T47D (cell line): ENCODE results near the gene ST6GALNAC2.
A peak's percentile ranks its signal among the peaks of the same experiment; 100 is the strongest.
"Not testable (repeated sequence)": the region's sequence is repeated elsewhere in the genome, so short reads cannot be mapped to it uniquely, and the experiment has no call there.

Source experiments
- DNase-seq, 2 experiments: peaks; one replicate each; pipeline versions ENCODE4 v3.0.0 to v3.0.0-alpha.2; 2011 to 2012; ENCODE audit warnings: low read depth in 1 of 2, low spot score in 1 of 2
- JUND ChIP-seq: IDR thresholded peaks from 2 replicates; pipeline ENCODE4 v1.6.1; 2012; ENCODE audit warnings: low read depth
- in situ Hi-C: cut with HindIII; loops from 2 replicates; pipeline ENCODE4 v1.10.0; 2016; ENCODE audit warnings: low sequenced_read_pairs, low pct_unique_long_range_greater_than_20kb

ST6GALNAC2 gene

DNA sequence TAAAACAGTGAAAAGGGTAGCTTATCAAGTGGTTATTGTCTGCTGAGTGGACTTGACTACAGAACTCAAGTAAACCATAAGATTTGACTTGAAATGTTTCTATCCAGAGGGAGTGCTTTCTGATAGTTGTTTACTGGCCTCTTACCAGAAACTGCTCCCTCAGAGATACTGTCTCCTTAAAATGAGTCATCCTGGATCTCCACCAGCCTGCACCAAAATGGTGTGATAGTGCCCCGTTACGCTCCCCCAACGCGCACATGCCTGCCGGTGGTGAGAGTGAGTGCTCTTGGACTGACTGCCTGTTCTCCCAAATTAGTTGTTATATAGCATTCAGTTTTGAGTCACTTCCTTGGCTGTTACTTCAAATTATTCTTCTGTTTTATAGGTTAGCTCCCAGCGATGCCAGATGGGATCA, 22.9 kb downstream of the ST6GALNAC2 start:
- TF ChIP-seq JUND: no peak
- no peak for DNase-seq
- in situ Hi-C loops: no loop called here

DNA sequence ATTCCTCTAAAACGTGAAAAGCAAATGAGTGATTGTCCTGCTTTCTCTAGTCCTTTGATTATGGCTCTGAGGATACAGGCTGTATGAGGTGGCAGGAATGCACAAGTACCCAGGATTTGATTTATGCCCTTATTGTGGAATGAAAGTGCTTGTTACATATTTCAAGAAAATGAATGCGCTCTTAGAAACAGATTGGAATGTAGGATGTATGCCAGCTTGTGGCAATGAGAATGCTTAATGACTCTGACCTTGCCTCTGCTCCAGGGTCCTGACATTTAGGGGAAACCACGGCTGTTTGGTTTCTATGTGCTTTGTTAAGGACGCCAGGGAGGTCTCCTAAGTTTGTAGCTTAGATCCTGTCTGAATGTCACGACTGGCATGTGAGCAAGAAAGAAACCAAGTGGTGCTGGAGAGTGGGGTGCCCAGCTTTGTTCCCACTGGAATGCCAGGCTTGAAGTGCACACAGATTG, 23.8 kb downstream of the ST6GALNAC2 start:
- no peak for DNase-seq
- in situ Hi-C loops: no loop called here
- TF ChIP-seq JUND: no peak

DNA sequence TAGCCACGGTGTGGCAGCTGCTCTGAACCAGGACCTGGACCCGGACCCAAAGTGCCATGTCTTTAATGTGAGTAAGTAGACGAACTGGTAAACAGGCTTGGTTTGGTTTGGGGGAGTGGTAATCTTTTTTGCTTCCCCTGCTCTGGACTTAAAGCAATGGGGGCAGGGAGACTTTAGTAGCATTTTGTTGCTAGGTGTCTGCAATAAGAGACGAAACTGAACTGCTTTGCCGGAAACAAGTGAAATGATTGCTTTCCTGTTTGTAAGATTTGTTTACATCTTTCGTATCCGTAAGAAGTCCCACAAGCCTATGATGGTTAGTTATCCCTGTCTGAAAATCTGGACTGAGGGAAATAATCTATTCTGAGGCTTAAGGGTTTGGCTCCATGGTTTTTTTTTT, 24.3 kb downstream of the ST6GALNAC2 start:
- TF ChIP-seq JUND: no peak
- in situ Hi-C loops: no loop called here
- DNase-seq: no peak

DNA sequence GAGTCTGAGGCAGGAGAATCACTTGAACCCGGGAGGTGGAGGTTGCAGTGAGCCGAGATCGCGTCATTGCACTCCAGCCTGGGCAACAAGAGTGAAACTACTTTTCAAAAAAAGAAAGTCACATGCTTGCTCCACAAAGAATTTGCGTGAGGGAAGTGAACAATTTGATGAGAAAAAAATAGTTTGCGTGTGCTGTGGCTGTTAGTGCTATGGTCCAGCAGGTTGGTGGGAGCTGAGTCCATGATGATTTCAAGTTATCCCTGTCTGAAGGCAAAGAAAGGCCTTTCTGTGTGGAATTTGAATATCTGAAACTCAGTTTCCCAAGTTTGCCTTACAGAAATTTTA, 24.8 kb downstream of the ST6GALNAC2 start:
- DNase-seq: no peak
- no peak for TF ChIP-seq JUND
- in situ Hi-C loops: no loop called here

DNA sequence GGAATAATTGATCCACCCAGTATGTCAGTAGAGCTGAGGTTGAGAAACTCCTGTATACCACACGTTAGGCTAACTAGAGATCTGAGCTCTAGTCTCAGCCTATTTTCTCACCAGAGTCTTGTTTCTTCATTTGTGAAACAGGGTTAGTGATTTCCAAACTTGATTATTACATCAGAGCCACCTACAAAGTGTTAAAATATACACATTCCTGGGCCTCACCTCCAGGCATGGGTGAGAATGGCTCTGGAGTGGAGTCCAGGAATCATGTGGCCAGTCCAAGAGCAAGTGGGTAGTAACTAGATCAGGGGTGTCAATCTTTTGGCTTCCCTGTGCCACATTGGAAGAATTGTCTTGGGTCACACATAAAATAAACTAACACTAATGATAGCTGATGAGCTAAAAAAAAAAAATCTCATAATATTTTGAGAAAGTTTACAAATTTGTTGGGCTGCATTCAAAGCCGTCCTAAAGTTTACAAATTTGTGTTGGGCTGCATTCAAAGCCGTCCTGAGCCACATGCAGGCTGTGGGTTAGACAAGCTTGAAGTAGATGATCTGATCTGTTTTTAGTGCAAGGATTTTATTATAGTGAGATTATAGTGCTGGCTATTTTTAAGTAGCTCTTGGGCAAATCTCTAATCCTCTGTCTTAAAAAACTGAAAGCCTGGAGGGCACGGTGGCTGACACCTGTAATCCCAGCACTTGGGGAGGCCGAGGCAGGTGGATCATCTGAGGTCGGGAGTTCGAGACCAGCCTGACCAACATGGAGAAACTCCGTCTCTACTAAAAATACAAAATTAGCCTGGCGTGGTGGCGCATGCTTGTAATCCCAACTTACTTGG, 25.4 kb downstream of the ST6GALNAC2 start:
- TF ChIP-seq JUND: no peak
- DNase-seq: no peak
- in situ Hi-C loops: no loop called here

DNA sequence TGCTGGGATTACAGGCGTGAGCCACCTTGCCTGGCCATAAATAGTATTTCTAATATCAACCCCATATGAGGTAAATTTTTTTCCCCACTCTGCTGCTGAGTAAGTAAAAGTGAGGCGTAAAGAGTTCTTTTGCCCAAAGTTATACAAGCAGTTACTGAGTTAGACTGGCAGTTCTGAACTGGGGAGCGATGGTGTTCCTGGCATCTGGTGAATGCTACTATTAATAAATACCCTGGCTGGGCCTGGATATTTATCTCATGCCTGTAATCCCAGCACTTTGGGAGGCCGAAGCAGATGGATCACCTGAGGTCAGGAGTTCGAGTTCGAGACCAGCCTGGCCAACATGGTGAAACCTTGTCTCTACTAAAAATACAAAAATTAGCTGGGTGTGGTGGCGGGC, 26.2 kb downstream of the ST6GALNAC2 start:
- in situ Hi-C loops: not testable (repeated sequence)

DNA sequence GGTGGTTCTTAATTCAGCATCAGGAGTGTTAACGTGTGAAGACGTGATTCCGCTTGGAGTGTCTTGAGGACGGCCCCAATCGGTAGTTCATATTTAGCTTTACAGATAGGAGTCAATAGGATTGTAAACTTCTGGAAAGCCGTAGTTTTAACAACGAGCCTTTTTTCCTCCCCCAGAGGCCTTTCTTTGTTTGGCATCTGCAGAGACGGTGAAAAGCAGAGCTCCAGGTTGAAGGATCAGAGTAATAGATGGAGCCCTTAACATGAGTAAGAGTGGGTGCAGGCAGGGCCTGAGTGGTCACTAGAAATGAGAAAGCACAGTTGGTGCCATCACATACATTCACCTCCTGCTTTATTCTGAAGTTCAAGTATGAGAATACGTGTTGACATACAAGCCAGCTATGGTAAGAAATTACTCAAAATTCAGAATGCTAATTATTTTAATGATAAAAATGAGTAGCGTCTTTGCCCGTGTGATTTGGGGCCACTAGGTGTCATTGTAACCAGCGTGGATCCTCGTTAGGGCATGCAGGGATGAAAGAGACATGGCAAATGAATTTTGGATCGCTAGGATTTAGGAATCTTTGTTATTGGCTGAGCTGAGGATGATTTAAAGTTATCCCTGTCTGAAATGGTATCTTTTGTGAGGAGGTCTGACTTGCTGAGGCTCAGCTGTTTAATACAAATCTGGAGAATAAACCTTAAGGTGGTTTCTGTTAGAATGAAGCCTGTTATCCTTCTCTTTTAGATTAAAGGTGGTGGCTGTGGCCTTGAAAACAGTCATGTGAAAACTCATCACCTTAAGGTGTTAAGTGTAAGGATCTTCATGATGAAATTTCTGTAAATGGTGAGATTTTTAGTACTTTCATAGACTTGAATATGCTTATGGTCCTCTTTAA, 27.2 kb downstream of the ST6GALNAC2 start:
- TF ChIP-seq JUND: no peak
- DNase-seq: peak in 1 of 2 experiments; percentile 73
- in situ Hi-C loops: no loop called here

More for the DNA sequence above, 26.2 kb downstream of the ST6GALNAC2 start:
- DNase-seq: not testable (repeated sequence)

DNA sequence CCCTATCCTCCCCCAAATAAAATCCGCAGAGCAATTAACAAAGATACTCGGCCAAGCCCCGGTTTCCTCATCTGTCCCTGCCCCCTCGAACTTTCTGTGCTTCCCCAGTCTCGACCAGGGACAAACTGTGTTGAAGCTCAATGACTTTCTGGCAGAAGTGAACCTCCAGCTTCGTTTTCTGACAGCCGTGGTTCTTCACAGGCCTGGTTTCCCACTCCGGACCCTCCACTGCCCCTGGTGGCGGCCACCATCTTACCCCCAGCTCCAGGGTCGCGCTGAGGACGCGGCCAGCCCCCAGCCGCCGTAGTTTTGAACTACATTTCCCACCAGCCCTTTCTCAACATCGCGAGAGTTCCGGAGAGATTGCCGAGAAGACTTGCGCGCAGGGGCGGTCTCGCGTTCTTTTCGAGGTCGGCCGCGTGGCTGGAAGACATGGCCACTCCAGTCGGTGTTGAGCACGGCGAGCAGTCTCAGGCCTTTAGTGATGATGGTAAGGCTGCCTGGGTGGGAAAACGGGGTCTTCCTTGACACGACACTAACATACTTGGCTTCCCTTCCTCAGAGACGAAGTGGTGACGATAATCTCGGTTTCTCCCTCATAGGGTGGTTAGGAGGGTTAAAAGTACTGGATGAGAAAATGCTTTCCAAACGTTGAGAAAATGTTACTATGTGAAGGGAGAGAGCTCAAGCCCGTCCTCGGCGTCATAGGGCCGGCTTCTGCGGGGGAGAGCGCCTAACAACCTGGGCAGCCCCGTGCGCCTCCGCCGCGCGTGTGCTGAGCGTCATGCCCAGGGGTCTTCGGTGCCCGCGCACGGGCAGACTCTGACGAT, 28.1 kb downstream of the ST6GALNAC2 start:
- TF ChIP-seq JUND: no peak
- DNase-seq: peak; percentile 61 to 98
- in situ Hi-C loops: no loop called here

DNA sequence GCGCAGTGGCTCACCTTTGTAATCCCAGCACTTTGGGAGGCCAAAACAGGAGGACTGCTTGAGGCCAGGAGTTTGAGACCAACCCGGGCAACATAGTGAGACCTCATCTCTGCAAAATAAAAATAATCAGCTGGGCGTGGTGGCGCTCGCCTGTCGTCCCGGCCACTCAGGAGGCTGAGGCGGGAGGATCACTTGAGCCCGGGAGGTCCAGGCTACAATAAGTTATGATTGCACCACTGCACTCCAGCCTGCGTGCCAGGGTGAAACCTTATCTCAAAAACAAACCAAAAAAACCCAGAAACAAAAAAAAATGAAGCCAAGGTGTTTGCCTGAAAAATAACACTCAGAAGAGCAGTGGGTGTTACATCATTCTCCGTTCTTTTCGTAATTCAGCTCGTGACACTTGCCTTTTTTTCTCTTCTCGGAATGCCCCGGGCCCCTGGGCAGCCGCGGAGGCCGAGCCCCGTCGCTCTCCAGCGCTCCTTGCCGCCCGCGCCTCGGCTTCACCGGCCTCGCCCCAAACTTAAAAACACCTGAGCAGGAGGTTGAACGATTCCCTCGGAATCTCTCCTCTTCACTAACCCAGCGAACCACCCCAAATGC, 28.8 kb downstream of the ST6GALNAC2 start:
- in situ Hi-C loops: no loop called here
- TF ChIP-seq JUND: no peak
- DNase-seq: no peak

DNA sequence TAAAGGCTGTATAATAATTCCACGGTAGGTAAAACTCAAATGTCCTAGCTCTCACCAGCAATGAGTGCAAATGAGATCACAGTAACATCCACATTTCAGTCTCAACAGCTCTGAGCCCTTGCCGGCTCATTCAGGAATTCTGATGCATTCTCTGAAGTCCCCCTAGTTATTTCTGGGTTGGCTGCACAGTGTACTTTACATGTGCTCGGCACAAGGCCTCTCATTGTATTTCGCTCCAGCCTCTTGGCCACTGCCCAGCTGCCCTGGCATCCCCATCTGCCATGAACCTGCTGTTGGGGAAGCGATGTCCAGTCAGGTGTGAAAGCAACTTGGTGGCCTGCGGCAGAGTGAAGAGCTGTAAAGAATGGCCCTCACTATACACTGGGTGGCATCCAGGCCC, 31.5 kb downstream of the ST6GALNAC2 start:
- no peak for TF ChIP-seq JUND
- in situ Hi-C loops: no loop called here
- no peak for DNase-seq

DNA sequence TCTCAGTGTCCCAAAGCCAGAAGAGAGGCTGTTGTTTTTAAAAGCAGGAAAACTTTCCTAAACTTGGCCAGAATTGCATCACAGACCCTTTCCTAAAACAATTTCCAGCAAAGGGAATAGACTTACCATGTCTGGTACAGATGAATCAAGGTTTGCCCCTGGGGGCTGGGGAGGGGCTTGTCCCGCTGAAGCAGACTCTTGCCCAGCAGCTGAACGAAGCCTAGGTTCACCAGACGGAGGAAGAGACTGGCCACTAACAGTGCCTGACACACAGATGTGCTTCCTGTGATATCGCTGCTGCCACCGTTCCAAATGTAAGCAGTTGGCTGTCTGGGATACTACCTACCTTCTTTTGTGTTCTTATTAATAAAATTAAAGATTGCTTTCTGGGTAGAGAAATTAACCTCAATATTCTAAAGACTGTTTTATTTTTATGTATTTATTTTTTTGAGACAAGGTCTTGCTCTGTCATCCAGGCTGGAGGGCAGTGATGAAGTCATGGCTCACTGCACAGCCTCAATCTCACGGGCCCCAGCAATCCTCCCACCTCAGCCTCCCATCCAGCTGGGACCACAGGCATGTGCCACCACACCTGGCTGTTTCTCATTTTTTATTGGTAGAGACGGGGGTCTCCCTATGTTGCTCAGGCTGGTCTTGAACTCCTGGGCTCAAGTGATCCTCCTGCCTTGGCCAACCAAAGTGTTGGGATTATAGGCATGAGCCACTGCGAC, 32.3 kb downstream of the ST6GALNAC2 start:
- in situ Hi-C loops: no loop called here
- DNase-seq: no peak

More for the DNA sequence above, 32.3 kb downstream of the ST6GALNAC2 start:
- no peak for TF ChIP-seq JUND
